ENCODE data around the gene TMPRSS7. TPM values are rescaled to one million over a fixed set of nuclear protein-coding genes. Genes with fewer than 3 reads are reported as not detected.

Gene TMPRSS7
- total and polyA plus RNA-seq, 2 of the 8 experiments (the other 6 are each of a cell fraction or from before 2014, with no cell fraction given) = not detected

- Histone ChIP-seq H3K23ac (ENCODE audit: insufficient read length) (no peak within 1 kb of the TSS), H2BK12ac (ENCODE audit: low read depth, low read length) (peak within 1 kb of the TSS; percentile 40; the same call in 1 of the 2 replicates), H2BK5ac (ENCODE audit: low read depth, low read length) (no peak within 1 kb of the TSS; the same call in 1 of the 2 replicates), H3K56ac (replicated peaks; ENCODE audit: insufficient read length, low read depth, low read length) (no peak within 1 kb of the TSS), H4K91ac (replicated peaks; ENCODE audit: insufficient read length, low read length) (no peak within 1 kb of the TSS), H3K18ac (ENCODE audit: extremely low read depth, low read length) (peak within 1 kb of the TSS; percentile 66; the same call in 1 of the 2 replicates), H3K79me1 (ENCODE audit: low read depth, low read length) (no peaks in the 10 kb centered on the region), H3K9ac (replicated peaks in 1 of 4; ENCODE audit: extremely low read depth in 1 of 4, low read depth in 3 of 4, low read length in 3 of 4) (peak within 1 kb of the TSS in 3 of 4 experiments; percentile 37 to 80 (median 40); a peak in 6 of 7 replicates), H3K27me3 (replicated peaks in 1 of 4; ENCODE audit: control insufficient read depth in 3 of 4, extremely low read depth in 1 of 4, insufficient read depth in 3 of 4, low read length in 3 of 4) (peaks cover 0 to 22% (median 9%) of the 10 kb centered on the region in 4 experiments; a peak in 3 of 7 replicates), H3K14ac (ENCODE audit: insufficient read length) (no peak within 1 kb of the TSS), H3K4ac (replicated peaks; ENCODE audit: insufficient read length, low read depth, low read length) (no peak within 1 kb of the TSS), H3K4me2 (ENCODE audit: insufficient read depth in 1 of 2, low read depth in 2 of 2, low read length in 2 of 2) (peak within 1 kb of the TSS; percentile 85 to 92), H2BK15ac (ENCODE audit: low read length) (peak within 1 kb of the TSS; percentile 85; the same call in 1 of the 2 replicates), H2AFZ (ENCODE audit: low read length) (peak within 1 kb of the TSS; percentile 72), H3K79me2 (ENCODE audit: control insufficient read depth in 1 of 2, insufficient read depth in 2 of 2, low read length in 2 of 2) (no peaks in the 10 kb centered on the region), H4K8ac (ENCODE audit: extremely low read depth, insufficient read depth, low read length) (peak within 1 kb of the TSS; percentile 36; the same call in 1 of the 2 replicates), H3K9me3 (ENCODE audit: insufficient read depth in 2 of 2, low read depth in 1 of 2, low read length in 1 of 2) (no peaks in the 10 kb centered on the region), H3K4me1 (replicated peaks in 1 of 4; ENCODE audit: control insufficient read depth in 3 of 4, insufficient read depth in 4 of 4, low read length in 3 of 4) (peaks cover 3 to 10% (median 6%) of the 10 kb centered on the region in 4 experiments; a peak in 5 of 7 replicates), H3K27ac (ENCODE audit: low read depth, low read length) (0 out of 2 replicates have a peak within 1 kb of the TSS, but pooled peaks have one; percentile 5), H2AK5ac (ENCODE audit: low read depth, low read length) (no peak within 1 kb of the TSS), H3K23me2 (ENCODE audit: low read depth, low read length) (peaks cover 12% of the 10 kb centered on the region), H4K20me1 (replicated peaks in 1 of 2; ENCODE audit: control insufficient read depth in 1 of 2, insufficient read depth in 2 of 2, low read length in 2 of 2) (peaks cover 3% of the 10 kb centered on the region in 2 experiments), H4K5ac (ENCODE audit: insufficient read length, low read depth, low read length) (no peak within 1 kb of the TSS), H2BK120ac (replicated peaks; ENCODE audit: low read depth, low read length) (no peak within 1 kb of the TSS), H2BK20ac (ENCODE audit: low read length) (peak within 1 kb of the TSS; percentile 72; the same call in 1 of the 2 replicates), H3K4me3 (ENCODE audit: extremely low read depth in 1 of 4, insufficient read depth in 2 of 4, low read depth in 3 of 4, low read length in 4 of 4) (peak within 1 kb of the TSS; percentile 63 to 77 (median 72)), H3K36me3 (ENCODE audit: control insufficient read depth in 2 of 4, insufficient read depth in 4 of 4, low read length in 3 of 4) (peaks cover 0 to 2% (median 0%) of the 10 kb centered on the region in 4 experiments; a peak in 2 of 8 replicates)
- FAIRE-seq = no peak
- CTCF ChIA-PET (ENCODE audit: partially characterized antibody) = interaction anchor here (0.6 to 21.3 kb wide), 11 partner anchors 8 to 332 kb away, joined by 3 to 384 read pairs (median 7); partner anchors contain the start of gene ABHD10
- POLR2A ChIA-PET (ENCODE audit: partially characterized antibody) = interaction anchor here (0.8 to 4.1 kb wide), 6 partner anchors 9 to 240 kb away, joined by 3 to 22 read pairs (median 9); partner anchors contain the start of gene ABHD10
- 3% methylated on average over 30 of the region's 30 CpGs; no CpG with 5 or more reads in 1 of the 2 experiments for WGBS, 2 experiments (ENCODE audit: extremely low coverage in 1 of 2, insufficient coverage in 1 of 2, insufficient read length in 1 of 2, insufficient replicate concordance in 2 of 2, low coverage in 1 of 2, low lambda C conversion rate in 2 of 2, missing lambda C conversion rate in 1 of 2)
- peak in 1 of 2 experiments; percentile 77 for DNase-seq (ENCODE audit: low read depth in 1 of 2, low spot score in 2 of 2)
- TF ChIP-seq E2F6 (IDR thresholded peaks at IDR 0.05) (no peak), GTF2F1 (IDR thresholded peaks at IDR 0.05; ENCODE audit: borderline replicate concordance, low read depth, low read length) (no peak), CHD2 (IDR thresholded peaks at IDR 0.05; ENCODE audit: low read length) (no peak), YY1 (IDR thresholded peaks at IDR 0.05; ENCODE audit: low read depth, low read length) (no peak; the same call in 1 of the 2 replicates), NRF1 (IDR thresholded peaks at IDR 0.05; ENCODE audit: low read depth, low read length) (no peak), RNF2 (IDR thresholded peaks at IDR 0.05; ENCODE audit: borderline replicate concordance, low read depth, low read length, missing control alignments, poor library complexity, severe bottlenecking) (peak; percentile 7), JUND (IDR thresholded peaks at IDR 0.05; ENCODE audit: low read length) (no peak), TBP (IDR thresholded peaks at IDR 0.05; ENCODE audit: low read depth, low read length) (peak; percentile 42), RXRA (IDR thresholded peaks at IDR 0.05; ENCODE audit: insufficient read depth, low read depth, low read length) (no peak), BACH1 (IDR thresholded peaks at IDR 0.05; ENCODE audit: low read length) (no peak)
Measured at GRCh38 chr3:111998636-111999483, 35.7 kb upstream of the TMPRSS7 start, which contains the start of gene TAGLN3. Gene TAGLN3 (plus strand): TSS chr3:111998922. CDS start chr3:111999423, 501 bp downstream.
